Measurements from ENCODE around the gene IRS4.

GRCh38 chrX:108772549-108772948, 36.2 kb upstream of the IRS4 start:
- no peak for TF ChIP-seq SUZ12 (IDR thresholded peaks at IDR 0.05; ENCODE audit: extremely low read depth, insufficient read depth, insufficient read length)
- TF ChIP-seq YY1 (IDR thresholded peaks at IDR 0.05; ENCODE audit: insufficient read depth, insufficient read length) = no peak
- no peak for TF ChIP-seq ZNF274 (IDR thresholded peaks at IDR 0.05; ENCODE audit: low read depth, low read length)

Measured in NT2/D1 (cell line).